GM23338 (cell line): ENCODE measurements around the gene CD247. TPM values are rescaled to one million over a fixed set of nuclear protein-coding genes. Genes with fewer than 3 reads are reported as not detected.

ENCODE experiments used
- ATAC-seq: fragments of 200-7000 bp; cut with Tn5 transposase; 3 replicates; pipeline ENCODE4 v1.9.1; 2020
- DNase-seq: peaks from one replicate; pipeline ENCODE4 v3.0.0-alpha.2; 2015; ENCODE audit warnings: low spot score
- H2AFZ ChIP-seq: fragments of 200-600 bp; sonication (generic); 2 replicates; pipeline ENCODE4 v1.8.0; 2016; ENCODE audit warnings: antibody characterized with exemption, mild to moderate bottlenecking, moderate library complexity
- H3F3A ChIP-seq: fragments of 200-600 bp; sonication (generic); replicated peaks from 2 replicates; pipeline ENCODE4 v1.8.0; 2017; ENCODE audit warnings: antibody characterized with exemption, mixed run types, low read depth
- H3K27ac ChIP-seq: fragments of 200-600 bp; sonication (generic); 2 replicates; pipeline ENCODE4 v1.6.1; 2016; ENCODE audit warnings: low read depth
- H3K27me3 ChIP-seq: fragments of 200-600 bp; sonication (generic); 2 replicates; pipeline ENCODE4 v1.8.0; 2016; ENCODE audit warnings: mild to moderate bottlenecking, mixed run types, moderate library complexity; ENCODE audit not compliant: insufficient read depth
- H3K36me3 ChIP-seq: fragments of 200-600 bp; sonication (generic); 2 replicates; pipeline ENCODE4 v1.8.0; 2016; ENCODE audit warnings: mild to moderate bottlenecking; ENCODE audit not compliant: insufficient read depth
- H3K4me1 ChIP-seq: fragments of 200-600 bp; sonication (generic); 2 replicates; pipeline ENCODE4 v1.8.0; 2016; ENCODE audit warnings: mild to moderate bottlenecking, moderate library complexity; ENCODE audit not compliant: insufficient read depth
- H3K4me2 ChIP-seq: fragments of 200-600 bp; sonication (generic); 2 replicates; pipeline ENCODE4 v1.7.1; 2017; ENCODE audit warnings: mixed run types
- H3K4me3 ChIP-seq: fragments of 200-600 bp; sonication (generic); 2 replicates; pipeline ENCODE4 v1.6.1; 2016; ENCODE audit warnings: mixed run types
- H3K79me2 ChIP-seq: fragments of 200-600 bp; sonication (generic); replicated peaks from 2 replicates; pipeline ENCODE4 v1.8.0; 2017; ENCODE audit warnings: mild to moderate bottlenecking; ENCODE audit not compliant: insufficient read depth
- H3K9me2 ChIP-seq: fragments of 200-600 bp; sonication (generic); 2 replicates; pipeline ENCODE4 v1.8.0; 2017; ENCODE audit not compliant: insufficient read depth
- H4K20me1 ChIP-seq: fragments of 200-600 bp; sonication (generic); replicated peaks from 2 replicates; pipeline ENCODE4 v1.8.0; 2017; ENCODE audit warnings: mild to moderate bottlenecking; ENCODE audit not compliant: insufficient read depth
- H3K27ac Mint-ChIP-seq: 2 replicates; pipeline ENCODE4 v1.8.0; 2020; ENCODE audit warnings: inconsistent platforms, mild to moderate bottlenecking, moderate library complexity, mixed read lengths
- H3K27me3 Mint-ChIP-seq: 3 replicates; pipeline ENCODE4 v1.8.0; 2022; ENCODE audit warnings: low read depth, mild to moderate bottlenecking, moderate library complexity, mixed read lengths, inconsistent platforms; ENCODE audit not compliant: insufficient read depth, poor library complexity
- H3K36me3 Mint-ChIP-seq: 3 replicates; pipeline ENCODE4 v1.8.0; 2021; ENCODE audit warnings: low read depth, mild to moderate bottlenecking, inconsistent platforms, moderate library complexity, mixed read lengths
- H3K4me1 Mint-ChIP-seq: 3 replicates; pipeline ENCODE4 v1.8.0; 2020; ENCODE audit warnings: mild to moderate bottlenecking, inconsistent platforms, mixed read lengths
- H3K4me3 Mint-ChIP-seq: 3 replicates; pipeline ENCODE4 v1.8.0; 2021; ENCODE audit warnings: moderate library complexity, mild to moderate bottlenecking, inconsistent platforms, mixed read lengths
- H3K9me3 Mint-ChIP-seq: 3 replicates; pipeline ENCODE4 v1.8.0; 2020; ENCODE audit warnings: moderate library complexity, mild to moderate bottlenecking, inconsistent platforms, mixed read lengths
- CREB1 ChIP-seq: fragments of 250-450 bp; sonication (Bioruptor Pico); IDR thresholded peaks from 2 replicates; pipeline ENCODE4 v1.5.0; 2020; ENCODE audit warnings: low read depth, mild to moderate bottlenecking, moderate library complexity
- EZH2 ChIP-seq: fragments of 200-600 bp; sonication (generic); IDR thresholded peaks from one replicate; pipeline ENCODE4 v1.8.0; 2017; ENCODE audit warnings: antibody characterized with exemption, mild to moderate bottlenecking, low read depth; ENCODE audit not compliant: unreplicated experiment
- EZH2phosphoT487 ChIP-seq: fragments of 200-600 bp; sonication (generic); IDR thresholded peaks from one replicate; pipeline ENCODE4 v1.8.1; 2018; ENCODE audit warnings: antibody characterized with exemption; ENCODE audit not compliant: unreplicated experiment
- JUNB ChIP-seq: IDR thresholded peaks from one replicate; pipeline ENCODE4 v1.6.1; 2016; ENCODE audit warnings: antibody characterized with exemption; ENCODE audit not compliant: unreplicated experiment
- NANOG ChIP-seq: IDR thresholded peaks from 2 replicates; pipeline ENCODE4 v1.6.1; 2016; ENCODE audit warnings: antibody characterized with exemption, borderline replicate concordance
- POLR2AphosphoS5 ChIP-seq: IDR thresholded peaks from 2 replicates; pipeline ENCODE4 v1.6.1; 2016; ENCODE audit warnings: antibody characterized with exemption, low read depth
- ZNF114 ChIP-seq: fragments of 250-450 bp; sonication (Bioruptor Pico); IDR thresholded peaks from 2 replicates; pipeline ENCODE4 v1.5.0; 2020; ENCODE audit warnings: mild to moderate bottlenecking, moderate library complexity
- ZNF331 ChIP-seq: fragments of 250-450 bp; sonication (Bioruptor Pico); IDR thresholded peaks from 2 replicates; pipeline ENCODE4 v1.5.0; 2020; ENCODE audit warnings: low read depth, mild to moderate bottlenecking, moderate library complexity
- polyA plus RNA-seq: library from polyadenylated mRNA; unstranded; fragments of >200 nt; fragmentation: Nextera tagmentation; extraction: Ambion mirVana; gene quantifications from 2 replicates; pipeline ENCODE4 v1.2.1, GENCODE V29; 2016
- total RNA-seq: library from RNA; depleted of rRNA; stranded (reverse); fragments of >200 nt; shearing (Covaris generic); gene quantifications from 2 replicates; pipeline ENCODE4 v1.2.3, GENCODE V29; 2014
- TF ChIP-seq, protein P1 (sequence below): fragments of 250-450 bp; sonication (Bioruptor Pico); IDR thresholded peaks from 2 replicates; pipeline ENCODE4 v1.5.0; 2020; ENCODE audit warnings: mild to moderate bottlenecking, moderate library complexity
- TF ChIP-seq, protein P2 (sequence below), 2 experiments: fragments of 200-600 bp in 1 of 2; sonication (generic) in 1 of 2; conservative IDR thresholded peaks; 2 replicates each; pipeline versions ENCODE4 v1.5.1 to v1.6.1; 2016 to 2017; ENCODE audit warnings: antibody characterized with exemption in 2 of 2, low read depth in 2 of 2, mild to moderate bottlenecking in 2 of 2, moderate library complexity in 1 of 2
- TF ChIP-seq, protein P3 (sequence below): IDR thresholded peaks from 2 replicates; pipeline ENCODE4 v1.6.1; 2016; ENCODE audit warnings: antibody characterized with exemption
- TF ChIP-seq, protein P4 (sequence below): IDR thresholded peaks from one replicate; pipeline ENCODE4 v1.6.1; 2018; ENCODE audit warnings: antibody characterized with exemption; ENCODE audit not compliant: unreplicated experiment

The CD247 gene
- total and polyA plus RNA-seq, 2 experiments from 2014 or later: 1.2 to 1.4 TPM

DNA sequence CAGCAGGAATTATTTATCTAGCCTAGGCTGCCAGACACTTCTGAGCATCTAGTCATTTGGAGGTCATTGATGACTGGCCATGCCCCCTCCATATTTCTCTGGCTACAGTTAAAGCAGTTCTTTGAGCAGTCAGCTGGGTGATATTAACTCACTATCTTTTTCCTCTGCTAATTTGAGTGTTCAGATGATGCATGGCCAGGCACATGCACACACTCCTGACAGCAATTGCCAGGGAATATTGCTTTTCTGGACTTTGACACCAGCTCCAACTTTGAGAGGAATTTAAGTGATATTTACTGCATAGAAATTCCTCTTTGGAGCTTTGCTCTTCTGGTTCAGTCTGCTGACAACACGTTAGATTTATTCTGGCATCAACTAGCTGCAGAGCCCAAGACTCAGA, 52.6 kb downstream of the CD247 start (continued):
- TF ChIP-seq, protein P1, sequence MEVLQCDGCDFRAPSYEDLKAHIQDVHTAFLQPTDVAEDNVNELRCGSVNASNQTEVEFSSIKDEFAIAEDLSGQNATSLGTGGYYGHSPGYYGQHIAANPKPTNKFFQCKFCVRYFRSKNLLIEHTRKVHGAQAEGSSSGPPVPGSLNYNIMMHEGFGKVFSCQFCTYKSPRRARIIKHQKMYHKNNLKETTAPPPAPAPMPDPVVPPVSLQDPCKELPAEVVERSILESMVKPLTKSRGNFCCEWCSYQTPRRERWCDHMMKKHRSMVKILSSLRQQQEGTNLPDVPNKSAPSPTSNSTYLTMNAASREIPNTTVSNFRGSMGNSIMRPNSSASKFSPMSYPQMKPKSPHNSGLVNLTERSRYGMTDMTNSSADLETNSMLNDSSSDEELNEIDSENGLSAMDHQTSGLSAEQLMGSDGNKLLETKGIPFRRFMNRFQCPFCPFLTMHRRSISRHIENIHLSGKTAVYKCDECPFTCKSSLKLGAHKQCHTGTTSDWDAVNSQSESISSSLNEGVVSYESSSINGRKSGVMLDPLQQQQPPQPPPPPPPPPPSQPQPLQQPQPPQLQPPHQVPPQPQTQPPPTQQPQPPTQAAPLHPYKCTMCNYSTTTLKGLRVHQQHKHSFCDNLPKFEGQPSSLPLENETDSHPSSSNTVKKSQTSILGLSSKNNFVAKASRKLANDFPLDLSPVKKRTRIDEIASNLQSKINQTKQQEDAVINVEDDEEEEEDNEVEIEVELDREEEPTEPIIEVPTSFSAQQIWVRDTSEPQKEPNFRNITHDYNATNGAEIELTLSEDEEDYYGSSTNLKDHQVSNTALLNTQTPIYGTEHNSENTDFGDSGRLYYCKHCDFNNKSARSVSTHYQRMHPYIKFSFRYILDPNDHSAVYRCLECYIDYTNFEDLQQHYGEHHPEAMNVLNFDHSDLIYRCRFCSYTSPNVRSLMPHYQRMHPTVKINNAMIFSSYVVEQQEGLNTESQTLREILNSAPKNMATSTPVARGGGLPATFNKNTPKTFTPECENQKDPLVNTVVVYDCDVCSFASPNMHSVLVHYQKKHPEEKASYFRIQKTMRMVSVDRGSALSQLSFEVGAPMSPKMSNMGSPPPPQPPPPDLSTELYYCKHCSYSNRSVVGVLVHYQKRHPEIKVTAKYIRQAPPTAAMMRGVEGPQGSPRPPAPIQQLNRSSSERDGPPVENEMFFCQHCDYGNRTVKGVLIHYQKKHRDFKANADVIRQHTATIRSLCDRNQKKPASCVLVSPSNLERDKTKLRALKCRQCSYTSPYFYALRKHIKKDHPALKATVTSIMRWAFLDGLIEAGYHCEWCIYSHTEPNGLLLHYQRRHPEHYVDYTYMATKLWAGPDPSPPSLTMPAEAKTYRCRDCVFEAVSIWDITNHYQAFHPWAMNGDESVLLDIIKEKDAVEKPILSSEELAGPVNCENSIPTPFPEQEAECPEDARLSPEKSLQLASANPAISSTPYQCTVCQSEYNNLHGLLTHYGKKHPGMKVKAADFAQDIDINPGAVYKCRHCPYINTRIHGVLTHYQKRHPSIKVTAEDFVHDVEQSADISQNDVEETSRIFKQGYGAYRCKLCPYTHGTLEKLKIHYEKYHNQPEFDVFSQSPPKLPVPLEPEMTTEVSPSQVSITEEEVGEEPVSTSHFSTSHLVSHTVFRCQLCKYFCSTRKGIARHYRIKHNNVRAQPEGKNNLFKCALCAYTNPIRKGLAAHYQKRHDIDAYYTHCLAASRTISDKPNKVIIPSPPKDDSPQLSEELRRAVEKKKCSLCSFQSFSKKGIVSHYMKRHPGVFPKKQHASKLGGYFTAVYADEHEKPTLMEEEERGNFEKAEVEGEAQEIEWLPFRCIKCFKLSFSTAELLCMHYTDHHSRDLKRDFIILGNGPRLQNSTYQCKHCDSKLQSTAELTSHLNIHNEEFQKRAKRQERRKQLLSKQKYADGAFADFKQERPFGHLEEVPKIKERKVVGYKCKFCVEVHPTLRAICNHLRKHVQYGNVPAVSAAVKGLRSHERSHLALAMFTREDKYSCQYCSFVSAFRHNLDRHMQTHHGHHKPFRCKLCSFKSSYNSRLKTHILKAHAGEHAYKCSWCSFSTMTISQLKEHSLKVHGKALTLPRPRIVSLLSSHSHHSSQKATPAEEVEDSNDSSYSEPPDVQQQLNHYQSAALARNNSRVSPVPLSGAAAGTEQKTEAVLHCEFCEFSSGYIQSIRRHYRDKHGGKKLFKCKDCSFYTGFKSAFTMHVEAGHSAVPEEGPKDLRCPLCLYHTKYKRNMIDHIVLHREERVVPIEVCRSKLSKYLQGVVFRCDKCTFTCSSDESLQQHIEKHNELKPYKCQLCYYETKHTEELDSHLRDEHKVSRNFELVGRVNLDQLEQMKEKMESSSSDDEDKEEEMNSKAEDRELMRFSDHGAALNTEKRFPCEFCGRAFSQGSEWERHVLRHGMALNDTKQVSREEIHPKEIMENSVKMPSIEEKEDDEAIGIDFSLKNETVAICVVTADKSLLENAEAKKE (CRISPR knock-in tag): no peak
- TF ChIP-seq, protein P2, sequence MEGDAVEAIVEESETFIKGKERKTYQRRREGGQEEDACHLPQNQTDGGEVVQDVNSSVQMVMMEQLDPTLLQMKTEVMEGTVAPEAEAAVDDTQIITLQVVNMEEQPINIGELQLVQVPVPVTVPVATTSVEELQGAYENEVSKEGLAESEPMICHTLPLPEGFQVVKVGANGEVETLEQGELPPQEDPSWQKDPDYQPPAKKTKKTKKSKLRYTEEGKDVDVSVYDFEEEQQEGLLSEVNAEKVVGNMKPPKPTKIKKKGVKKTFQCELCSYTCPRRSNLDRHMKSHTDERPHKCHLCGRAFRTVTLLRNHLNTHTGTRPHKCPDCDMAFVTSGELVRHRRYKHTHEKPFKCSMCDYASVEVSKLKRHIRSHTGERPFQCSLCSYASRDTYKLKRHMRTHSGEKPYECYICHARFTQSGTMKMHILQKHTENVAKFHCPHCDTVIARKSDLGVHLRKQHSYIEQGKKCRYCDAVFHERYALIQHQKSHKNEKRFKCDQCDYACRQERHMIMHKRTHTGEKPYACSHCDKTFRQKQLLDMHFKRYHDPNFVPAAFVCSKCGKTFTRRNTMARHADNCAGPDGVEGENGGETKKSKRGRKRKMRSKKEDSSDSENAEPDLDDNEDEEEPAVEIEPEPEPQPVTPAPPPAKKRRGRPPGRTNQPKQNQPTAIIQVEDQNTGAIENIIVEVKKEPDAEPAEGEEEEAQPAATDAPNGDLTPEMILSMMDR (conservative IDR thresholded peaks at IDR 0.05; ENCODE audit: low read depth in 2 of 2): no peak
- TF ChIP-seq ZNF114 (CRISPR knock-in tag): no peak
- TF ChIP-seq, protein P3, sequence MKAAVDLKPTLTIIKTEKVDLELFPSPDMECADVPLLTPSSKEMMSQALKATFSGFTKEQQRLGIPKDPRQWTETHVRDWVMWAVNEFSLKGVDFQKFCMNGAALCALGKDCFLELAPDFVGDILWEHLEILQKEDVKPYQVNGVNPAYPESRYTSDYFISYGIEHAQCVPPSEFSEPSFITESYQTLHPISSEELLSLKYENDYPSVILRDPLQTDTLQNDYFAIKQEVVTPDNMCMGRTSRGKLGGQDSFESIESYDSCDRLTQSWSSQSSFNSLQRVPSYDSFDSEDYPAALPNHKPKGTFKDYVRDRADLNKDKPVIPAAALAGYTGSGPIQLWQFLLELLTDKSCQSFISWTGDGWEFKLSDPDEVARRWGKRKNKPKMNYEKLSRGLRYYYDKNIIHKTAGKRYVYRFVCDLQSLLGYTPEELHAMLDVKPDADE: no peak

DNA sequence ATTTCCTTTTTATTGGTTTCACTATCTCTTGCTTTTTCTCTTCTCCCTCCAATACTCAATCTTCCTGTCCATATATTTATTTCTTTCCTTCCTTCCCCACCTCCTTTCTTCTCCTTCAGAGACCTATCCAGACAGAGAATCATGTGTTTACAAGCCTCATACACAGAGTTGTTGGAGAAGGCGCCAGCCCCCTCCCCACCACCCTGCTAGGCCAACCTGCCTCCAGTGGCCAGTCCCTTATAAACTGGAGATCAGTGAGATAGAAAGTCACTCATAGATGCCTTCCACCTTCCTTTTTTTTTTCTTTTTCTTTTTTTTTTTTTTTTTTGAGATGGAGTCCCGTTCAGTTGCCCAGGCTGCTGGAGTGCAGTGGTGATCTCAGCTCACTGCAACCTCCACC, 53.3 kb downstream of the CD247 start:
- Histone ChIP-seq H4K20me1 (no peaks in the 10 kb centered on the region), H3K4me3 (no peak overlapping the region), H3F3A (no peaks in the 10 kb centered on the region), H3K36me3 (no peaks in the 10 kb centered on the region), H3K27me3 (no peaks in the 10 kb centered on the region), H3K4me1 (peaks cover 12% of the 10 kb centered on the region), H3K9me2 (no peaks in the 10 kb centered on the region), H3K27ac (no peak overlapping the region), H3K4me2 (no peak overlapping the region), H3K79me2 (no peaks in the 10 kb centered on the region), H2AFZ (no peak overlapping the region)
- H3K27me3 Mint-ChIP-seq: peaks cover 2% of the 10 kb centered on the region
- DNase-seq (no peak), ATAC-seq (peak; percentile 17; the same call in 2 of the 3 replicates)
- H3K27ac Mint-ChIP-seq: no peak overlapping the region; the same call in 1 of the 2 replicates
- no peaks in the 10 kb centered on the region for H3K9me3 Mint-ChIP-seq
- H3K4me1 Mint-ChIP-seq: peaks cover 37% of the 10 kb centered on the region
- H3K36me3 Mint-ChIP-seq: no peaks in the 10 kb centered on the region
- no peak overlapping the region for H3K4me3 Mint-ChIP-seq
- TF ChIP-seq EZH2 (no peak), POLR2AphosphoS5 (no peak), ZNF331 (no peak), CREB1 (CRISPR knock-in tag) (no peak), NANOG (no peak), JUNB (no peak), EZH2phosphoT487 (no peak), ZNF114 (CRISPR knock-in tag) (no peak)
- TF ChIP-seq, protein P3: no peak
- TF ChIP-seq, protein P4, sequence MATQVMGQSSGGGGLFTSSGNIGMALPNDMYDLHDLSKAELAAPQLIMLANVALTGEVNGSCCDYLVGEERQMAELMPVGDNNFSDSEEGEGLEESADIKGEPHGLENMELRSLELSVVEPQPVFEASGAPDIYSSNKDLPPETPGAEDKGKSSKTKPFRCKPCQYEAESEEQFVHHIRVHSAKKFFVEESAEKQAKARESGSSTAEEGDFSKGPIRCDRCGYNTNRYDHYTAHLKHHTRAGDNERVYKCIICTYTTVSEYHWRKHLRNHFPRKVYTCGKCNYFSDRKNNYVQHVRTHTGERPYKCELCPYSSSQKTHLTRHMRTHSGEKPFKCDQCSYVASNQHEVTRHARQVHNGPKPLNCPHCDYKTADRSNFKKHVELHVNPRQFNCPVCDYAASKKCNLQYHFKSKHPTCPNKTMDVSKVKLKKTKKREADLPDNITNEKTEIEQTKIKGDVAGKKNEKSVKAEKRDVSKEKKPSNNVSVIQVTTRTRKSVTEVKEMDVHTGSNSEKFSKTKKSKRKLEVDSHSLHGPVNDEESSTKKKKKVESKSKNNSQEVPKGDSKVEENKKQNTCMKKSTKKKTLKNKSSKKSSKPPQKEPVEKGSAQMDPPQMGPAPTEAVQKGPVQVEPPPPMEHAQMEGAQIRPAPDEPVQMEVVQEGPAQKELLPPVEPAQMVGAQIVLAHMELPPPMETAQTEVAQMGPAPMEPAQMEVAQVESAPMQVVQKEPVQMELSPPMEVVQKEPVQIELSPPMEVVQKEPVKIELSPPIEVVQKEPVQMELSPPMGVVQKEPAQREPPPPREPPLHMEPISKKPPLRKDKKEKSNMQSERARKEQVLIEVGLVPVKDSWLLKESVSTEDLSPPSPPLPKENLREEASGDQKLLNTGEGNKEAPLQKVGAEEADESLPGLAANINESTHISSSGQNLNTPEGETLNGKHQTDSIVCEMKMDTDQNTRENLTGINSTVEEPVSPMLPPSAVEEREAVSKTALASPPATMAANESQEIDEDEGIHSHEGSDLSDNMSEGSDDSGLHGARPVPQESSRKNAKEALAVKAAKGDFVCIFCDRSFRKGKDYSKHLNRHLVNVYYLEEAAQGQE: no peak
